ENCODE results near the gene EPB41L2. TPM values are rescaled to one million over a fixed set of nuclear protein-coding genes. Genes with fewer than 3 reads are reported as not detected.

The EPB41L2 gene
- total RNA-seq, 4 donors from 2014 or later, result 45.3 to 102 (median 61.9) TPM

DNA sequence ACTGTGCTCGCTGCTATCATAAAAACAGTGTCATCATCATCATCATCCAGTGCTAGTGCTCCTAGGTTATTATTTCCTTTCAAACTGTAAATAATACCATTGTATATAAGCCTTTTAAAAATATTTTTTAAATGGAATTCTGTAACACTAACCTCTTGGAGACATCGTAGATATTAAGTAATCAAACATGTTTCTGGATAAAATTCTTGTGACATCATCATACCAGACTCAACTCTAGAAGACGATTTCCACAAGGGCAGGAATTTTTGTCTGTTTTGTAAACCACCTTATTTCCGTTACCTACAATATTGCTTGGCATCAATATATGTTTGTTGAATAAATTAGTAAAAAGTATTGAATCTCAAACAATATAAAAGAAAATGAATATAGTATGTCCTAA is 40.4 kb downstream of the EPB41L2 start:
- in situ Hi-C loops (cut with MboI; ENCODE audit: low pct_ligation_motif_present in 1 of 4, low pct_unique_long_range_greater_than_20kb in 1 of 4, low sequenced_read_pairs in 3 of 4), result no loop called here
- Histone ChIP-seq H3K4me1 (peaks cover 0 to 20% (median 8%) of the 10 kb centered on the region in 4 donors), H3K27me3 (no peaks in the 10 kb centered on the region), H3K27ac (no peak overlapping the region), H3K9me3 (no peaks in the 10 kb centered on the region), H3K4me3 (no peak overlapping the region), H3K36me3 (no peaks in the 10 kb centered on the region)
- intact Hi-C loops (cut with DNase I; ENCODE audit: low total_unique reads), result no loop called here
- 71 to 76% methylated on average over 4 of the region's 4 CpGs for WGBS, 2 donors (ENCODE audit: low coverage in 1 of 2)
- no peak for DNase-seq
- TF ChIP-seq, protein P1, sequence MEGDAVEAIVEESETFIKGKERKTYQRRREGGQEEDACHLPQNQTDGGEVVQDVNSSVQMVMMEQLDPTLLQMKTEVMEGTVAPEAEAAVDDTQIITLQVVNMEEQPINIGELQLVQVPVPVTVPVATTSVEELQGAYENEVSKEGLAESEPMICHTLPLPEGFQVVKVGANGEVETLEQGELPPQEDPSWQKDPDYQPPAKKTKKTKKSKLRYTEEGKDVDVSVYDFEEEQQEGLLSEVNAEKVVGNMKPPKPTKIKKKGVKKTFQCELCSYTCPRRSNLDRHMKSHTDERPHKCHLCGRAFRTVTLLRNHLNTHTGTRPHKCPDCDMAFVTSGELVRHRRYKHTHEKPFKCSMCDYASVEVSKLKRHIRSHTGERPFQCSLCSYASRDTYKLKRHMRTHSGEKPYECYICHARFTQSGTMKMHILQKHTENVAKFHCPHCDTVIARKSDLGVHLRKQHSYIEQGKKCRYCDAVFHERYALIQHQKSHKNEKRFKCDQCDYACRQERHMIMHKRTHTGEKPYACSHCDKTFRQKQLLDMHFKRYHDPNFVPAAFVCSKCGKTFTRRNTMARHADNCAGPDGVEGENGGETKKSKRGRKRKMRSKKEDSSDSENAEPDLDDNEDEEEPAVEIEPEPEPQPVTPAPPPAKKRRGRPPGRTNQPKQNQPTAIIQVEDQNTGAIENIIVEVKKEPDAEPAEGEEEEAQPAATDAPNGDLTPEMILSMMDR (IDR thresholded peaks at IDR 0.05), result no peak
- TF ChIP-seq POLR2A (IDR thresholded peaks at IDR 0.05) (no peak), EP300 (IDR thresholded peaks at IDR 0.05; ENCODE audit: low read depth) (no peak), POLR2AphosphoS5 (IDR thresholded peaks at IDR 0.05) (no peak)

DNA sequence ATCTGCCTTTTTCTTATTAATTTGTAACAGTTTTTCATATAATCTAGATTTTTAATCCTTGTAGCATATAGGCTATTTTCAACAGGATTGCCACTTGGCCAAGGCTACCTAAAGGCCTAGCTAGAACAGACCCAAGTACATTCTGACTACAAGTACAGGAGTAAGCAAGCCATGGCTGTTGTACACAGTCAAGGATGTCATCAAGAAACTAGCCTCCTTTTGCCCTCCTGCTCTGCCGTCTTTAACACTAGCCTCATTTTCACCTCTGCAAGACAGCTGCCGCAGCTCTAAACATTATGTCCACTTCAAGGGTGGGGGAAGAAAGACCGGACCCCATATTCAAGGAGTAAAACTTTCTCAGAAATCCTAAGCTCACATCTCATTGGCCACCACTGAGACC is 45.1 kb downstream of the EPB41L2 start:
- H3K27ac ChIP-seq, result no peak overlapping the region
- 93 to 100% methylated on average over 2 to 3 of the region's 3 CpGs for WGBS, 2 donors (ENCODE audit: low coverage in 1 of 2)
- no peak for DNase-seq
- no peaks in the 10 kb centered on the region for H3K27me3 ChIP-seq
- intact Hi-C loops (cut with DNase I; ENCODE audit: low total_unique reads), result no loop called here
- peaks cover 0 to 39% (median 11%) of the 10 kb centered on the region in 4 donors for H3K4me1 ChIP-seq
- H3K9me3 ChIP-seq, result no peaks in the 10 kb centered on the region
- in situ Hi-C loops (cut with MboI; ENCODE audit: low pct_ligation_motif_present in 1 of 4, low pct_unique_long_range_greater_than_20kb in 1 of 4, low sequenced_read_pairs in 3 of 4), result no loop called here
- H3K4me3 ChIP-seq, result no peak overlapping the region
- no peaks in the 10 kb centered on the region for H3K36me3 ChIP-seq
- no peak for TF ChIP-seq POLR2AphosphoS5 (IDR thresholded peaks at IDR 0.05)
- TF ChIP-seq, protein P1 (IDR thresholded peaks at IDR 0.05), result no peak
- TF ChIP-seq EP300 (IDR thresholded peaks at IDR 0.05; ENCODE audit: low read depth), result no peak
- no peak for TF ChIP-seq POLR2A (IDR thresholded peaks at IDR 0.05)

DNA sequence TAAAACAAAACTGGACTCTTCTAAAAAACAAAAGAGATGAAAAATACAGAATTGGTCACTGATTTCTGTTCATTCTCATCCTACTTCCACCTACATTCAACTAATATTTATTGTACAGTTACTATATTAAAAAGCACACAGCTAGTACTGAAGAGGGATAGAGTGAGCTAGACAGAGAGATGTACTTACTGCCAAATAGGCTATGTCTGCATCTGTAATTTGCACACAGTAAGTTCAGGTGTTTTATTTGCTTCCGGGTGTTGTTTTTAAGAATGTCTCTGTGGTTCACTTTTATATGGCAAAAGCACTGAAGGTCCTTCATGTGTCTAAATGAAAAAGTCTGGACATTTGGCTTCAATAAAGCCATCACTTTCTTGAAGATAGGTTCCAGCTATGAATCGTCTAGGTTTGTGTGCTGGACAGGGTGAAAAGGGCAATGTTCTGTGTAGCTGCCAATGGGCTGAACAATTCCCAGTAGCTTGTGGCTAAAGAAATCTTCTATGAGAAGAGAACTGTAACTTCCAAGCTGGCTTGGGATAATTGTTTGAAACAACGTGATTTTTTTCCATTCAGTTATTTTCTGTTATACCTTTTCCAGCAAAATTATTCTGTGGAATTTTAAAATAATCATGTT is 47.3 kb downstream of the EPB41L2 start:
- intact Hi-C loops (cut with DNase I; ENCODE audit: low total_unique reads) (no loop called here), in situ Hi-C loops (cut with MboI; ENCODE audit: low pct_ligation_motif_present in 1 of 4, low pct_unique_long_range_greater_than_20kb in 1 of 4, low sequenced_read_pairs in 3 of 4) (no loop called here)
- Histone ChIP-seq H3K4me3 (no peak overlapping the region), H3K9me3 (no peaks in the 10 kb centered on the region), H3K27ac (peak overlapping the region; percentile 19 to 55 (median 34)), H3K4me1 (peaks cover 0 to 39% (median 12%) of the 10 kb centered on the region in 4 donors), H3K27me3 (no peaks in the 10 kb centered on the region), H3K36me3 (no peaks in the 10 kb centered on the region)
- no peak for DNase-seq
- no peak for TF ChIP-seq POLR2A (IDR thresholded peaks at IDR 0.05)
- TF ChIP-seq, protein P1 (IDR thresholded peaks at IDR 0.05), result no peak
- TF ChIP-seq POLR2AphosphoS5 (IDR thresholded peaks at IDR 0.05), result no peak
- TF ChIP-seq EP300 (IDR thresholded peaks at IDR 0.05; ENCODE audit: low read depth), result no peak
- 40 to 42% methylated on average over 2 to 3 of the region's 3 CpGs for WGBS, 2 donors (ENCODE audit: low coverage in 1 of 2)

DNA sequence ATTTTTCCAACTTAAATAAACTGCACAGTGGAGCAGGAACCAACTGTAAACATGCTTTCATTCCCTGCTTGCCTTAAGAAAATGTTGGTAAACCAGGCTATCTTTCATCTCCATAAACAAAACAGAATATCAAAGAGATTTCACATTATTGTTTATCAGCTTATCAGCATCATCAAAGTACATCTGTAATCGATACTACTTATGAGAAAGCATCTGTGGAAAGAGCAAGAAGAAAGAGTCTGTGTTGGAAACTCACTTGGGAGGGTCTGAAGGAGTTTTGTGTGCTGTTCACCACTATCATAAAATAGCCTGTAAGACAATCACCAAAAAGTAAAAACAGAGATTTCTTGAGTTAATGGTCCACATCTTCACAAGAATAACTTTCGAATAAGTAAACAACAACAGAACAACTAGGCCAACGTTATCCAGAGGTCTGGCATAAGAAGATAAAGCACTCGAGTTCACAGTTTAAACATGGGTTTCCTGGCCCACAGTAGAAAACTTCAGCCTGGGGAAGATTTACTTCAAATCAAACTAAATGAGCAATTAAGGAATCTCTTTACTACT is 47.9 kb downstream of the EPB41L2 start:
- 34 to 46% methylated on average over 4 of the region's 4 CpGs for WGBS, 2 donors (ENCODE audit: low coverage in 1 of 2)
- in situ Hi-C loops (cut with MboI; ENCODE audit: low pct_ligation_motif_present in 1 of 4, low pct_unique_long_range_greater_than_20kb in 1 of 4, low sequenced_read_pairs in 3 of 4) (no loop called here), intact Hi-C loops (cut with DNase I; ENCODE audit: low total_unique reads) (no loop called here)
- Histone ChIP-seq H3K9me3 (no peaks in the 10 kb centered on the region), H3K36me3 (no peaks in the 10 kb centered on the region), H3K27ac (peak overlapping the region; percentile 19 to 55 (median 34)), H3K4me1 (peaks cover 0 to 39% (median 12%) of the 10 kb centered on the region in 4 donors), H3K27me3 (no peaks in the 10 kb centered on the region), H3K4me3 (no peak overlapping the region)
- no peak for DNase-seq
- TF ChIP-seq POLR2AphosphoS5 (IDR thresholded peaks at IDR 0.05) (no peak), POLR2A (IDR thresholded peaks at IDR 0.05) (no peak), EP300 (IDR thresholded peaks at IDR 0.05; ENCODE audit: low read depth) (no peak)
- TF ChIP-seq, protein P1 (IDR thresholded peaks at IDR 0.05), result no peak
